ENCODE data around the gene KANSL1L.

GRCh38 chr2:210188190-210188589, 17.0 kb upstream of the KANSL1L start:
- TF ChIP-seq EZH2 (IDR thresholded peaks at IDR 0.05; ENCODE audit: borderline replicate concordance, low read length) (no peak), CTCF (IDR thresholded peaks at IDR 0.05; ENCODE audit: low read length) (no peak)

Data from OCI-LY1 (cell line).